BJ (cell line): Measurements from ENCODE around the gene HSPB8. TPM values are rescaled to one million over a fixed set of nuclear protein-coding genes. Genes with fewer than 3 reads are reported as not detected.

Experiments used
- CTCF ChIA-PET: fragments of 350-600 bp; formaldehyde crosslinking; extraction: SDS; loops from one replicate; lab custom pipeline; 2021; ENCODE audit warnings: antibody characterized with exemption, inconsistent platforms; lab: Yijun Ruan, JAX
- POLR2A ChIA-PET: fragments of 300-600 bp; sonication (Branson Sonifier 250); formaldehyde crosslinking; extraction: SDS; loops from one replicate; lab custom pipeline; 2021; ENCODE audit warnings: antibody characterized with exemption; lab: Charles Lee
- DNase-seq: peaks from one replicate; pipeline ENCODE4 v3.0.0-alpha.2; 2011; ENCODE audit warnings: low read depth
- H3K27me3 ChIP-seq: 2 replicates; pipeline ENCODE4 v1.6.0; 2011; ENCODE audit warnings: low read length; ENCODE audit not compliant: control insufficient read depth, insufficient read depth
- H3K36me3 ChIP-seq: 2 replicates; pipeline ENCODE4 v1.5.1; 2011; ENCODE audit warnings: low read length; ENCODE audit not compliant: control insufficient read depth, insufficient read depth
- H3K4me3 ChIP-seq: 2 replicates; pipeline ENCODE4 v1.5.1; 2011; ENCODE audit warnings: low read depth, mild to moderate bottlenecking, control low read depth, low read length
- CTCF ChIP-seq: IDR thresholded peaks from 2 replicates; pipeline ENCODE4 v1.5.1; 2011; ENCODE audit warnings: low read depth, mild to moderate bottlenecking, control low read depth, inconsistent platforms, low read length, moderate library complexity; ENCODE audit not compliant: insufficient read depth
- polyA plus RNA-seq: library from polyadenylated mRNA; depleted of rRNA; stranded (reverse); fragments of >200 nt; gene quantifications from 2 replicates; pipeline ENCODE4 v1.2.3, GENCODE V29; 2011

HSPB8 gene
- polyA plus RNA-seq, 1 experiment, result 19.3 TPM

GRCh38 chr12:119204671-119205285, 26.0 kb downstream of the HSPB8 start:
- Histone ChIP-seq H3K4me3 (no peak overlapping the region), H3K36me3 (no peaks in the 10 kb centered on the region), H3K27me3 (no peaks in the 10 kb centered on the region)
- POLR2A ChIA-PET, result no interaction called here
- CTCF ChIA-PET, result no interaction called here
- TF ChIP-seq CTCF, result no peak
- DNase-seq, result no peak

- no peak for DNase-seq
Observed at GRCh38 chr12:119206348-119207062, 27.8 kb downstream of the HSPB8 start.

GRCh38 chr12:119207063-119207560, 28.4 kb downstream of the HSPB8 start:
- ChIA-PET CTCF (interaction anchor here (0.6 kb wide), 1 partner anchor 91 kb away, joined by 3 read pairs; no protein-coding TSS in a partner anchor), POLR2A (no interaction called here)
- no peak for TF ChIP-seq CTCF
- no peak for DNase-seq
- no peak overlapping the region for H3K4me3 ChIP-seq
- H3K36me3 ChIP-seq, result no peaks in the 10 kb centered on the region
- H3K27me3 ChIP-seq, result no peaks in the 10 kb centered on the region

More at GRCh38 chr12:119206348-119207062, 27.8 kb downstream of the HSPB8 start:
- POLR2A ChIA-PET, result no interaction called here
- no peaks in the 10 kb centered on the region for H3K36me3 ChIP-seq
- no peak overlapping the region for H3K4me3 ChIP-seq
- no peaks in the 10 kb centered on the region for H3K27me3 ChIP-seq
- CTCF ChIA-PET, result no interaction called here
- TF ChIP-seq CTCF, result no peak

- ChIA-PET POLR2A (no interaction called here), CTCF (no interaction called here)
- DNase-seq, result peak; percentile 1
- TF ChIP-seq CTCF, result no peak
- no peak overlapping the region for H3K4me3 ChIP-seq
- H3K36me3 ChIP-seq, result no peaks in the 10 kb centered on the region
- no peaks in the 10 kb centered on the region for H3K27me3 ChIP-seq
Observed at GRCh38 chr12:119208626-119209061, 29.9 kb downstream of the HSPB8 start.

- no peak for DNase-seq
- Histone ChIP-seq H3K4me3 (no peak overlapping the region), H3K36me3 (no peaks in the 10 kb centered on the region), H3K27me3 (no peaks in the 10 kb centered on the region)
- ChIA-PET POLR2A (no interaction called here), CTCF (no interaction called here)
- no peak for TF ChIP-seq CTCF
Observed at GRCh38 chr12:119211884-119212283, 33.2 kb downstream of the HSPB8 start.
